Common myeloid progenitor, CD34-positive (primary cell): Measurements from ENCODE around the gene DAZAP1.

Experiments used
- CTCF ChIA-PET: fragments of 350-600 bp; sonication (Branson Sonifier 250); formaldehyde crosslinking; loops from one replicate; lab custom pipeline; 2021; ENCODE audit warnings: antibody characterized with exemption; lab: Charles Lee
- POLR2A ChIA-PET: fragments of 350-600 bp; sonication (Branson Sonifier 250); formaldehyde crosslinking; loops from one replicate; lab custom pipeline; 2021; ENCODE audit warnings: antibody characterized with exemption; lab: Charles Lee
- DNase-seq, 3 donors: peaks; one replicate each; pipeline versions ENCODE4 v3.0.0 to v3.0.0-alpha.2; 2013
- H3K27ac ChIP-seq, 2 experiments: 1 replicate in 1 of 2; 2 replicates in 1 of 2; pipeline ENCODE4 v1.7.0; 2013; ENCODE audit warnings: inconsistent platforms in 2 of 2, low read length in 2 of 2, mild to moderate bottlenecking in 2 of 2, low read depth in 1 of 2, moderate library complexity in 1 of 2; ENCODE audit not compliant: severe bottlenecking in 2 of 2, insufficient read depth in 1 of 2, poor library complexity in 1 of 2
- H3K27me3 ChIP-seq, 5 experiments: replicated peaks in 2 of 5; 1 replicate in 3 of 5; 2 replicates in 2 of 5; pipeline versions ENCODE4 v1.6.1 to v1.7.0; 2013; ENCODE audit warnings: low read length in 4 of 5, mild to moderate bottlenecking in 2 of 5, moderate library complexity in 2 of 5, inconsistent platforms in 1 of 5; ENCODE audit not compliant: insufficient read depth in 5 of 5, control insufficient read depth in 4 of 5
- H3K36me3 ChIP-seq, 4 experiments: 1 replicate in 2 of 4; 2 replicates in 2 of 4; pipeline versions ENCODE4 v1.6.1 to v1.7.0; 2013; ENCODE audit warnings: low read length in 3 of 4, control low read depth in 1 of 4, mild to moderate bottlenecking in 1 of 4; ENCODE audit not compliant: control insufficient read depth in 4 of 4, insufficient read depth in 4 of 4
- H3K4me1 ChIP-seq, 4 experiments: 1 replicate in 3 of 4; 2 replicates in 1 of 4; pipeline versions ENCODE4 v1.6.1 to v1.7.1; 2013; ENCODE audit warnings: low read length in 3 of 4, mild to moderate bottlenecking in 3 of 4, control low read depth in 1 of 4, inconsistent platforms in 1 of 4, moderate library complexity in 1 of 4; ENCODE audit not compliant: control insufficient read depth in 4 of 4, insufficient read depth in 4 of 4; ENCODE audit errors: control extremely low read depth in 1 of 4
- H3K4me3 ChIP-seq, 7 experiments: 1 replicate in 4 of 7; 2 replicates in 3 of 7; pipeline versions ENCODE4 v1.5.1 to v1.7.0; 2013; ENCODE audit warnings: mild to moderate bottlenecking in 7 of 7, low read length in 6 of 7, moderate library complexity in 6 of 7, inconsistent platforms in 2 of 7, low read depth in 2 of 7, control low read depth in 1 of 7; ENCODE audit not compliant: insufficient read depth in 4 of 7, control insufficient read depth in 1 of 7; ENCODE audit errors: extremely low read depth in 1 of 7
- H3K9me3 ChIP-seq, 5 experiments: 1 replicate in 4 of 5; 2 replicates in 1 of 5; pipeline versions ENCODE4 v1.6.1 to v1.7.1; 2013; ENCODE audit warnings: low read length in 4 of 5, mild to moderate bottlenecking in 2 of 5, inconsistent platforms in 1 of 5, low read depth in 1 of 5, moderate library complexity in 1 of 5; ENCODE audit not compliant: control insufficient read depth in 4 of 5, insufficient read depth in 2 of 5; ENCODE audit errors: control extremely low read depth in 1 of 5
- WGBS: methylation state at CpG from one replicate; pipeline ENCODE4 v1.1.5; 2013; ENCODE audit not compliant: insufficient coverage; 5-methylcytosine and 5-hydroxymethylcytosine counted together

The DAZAP1 gene

GRCh38 chr19:1471010-1471514 lies 63.7 kb downstream of the DAZAP1 start:
- peaks cover 0 to 58% (median 41%) of the 10 kb centered on the region in 4 experiments for H3K4me1 ChIP-seq
- POLR2A ChIA-PET = no interaction called here
- H3K4me3 ChIP-seq = peak overlapping the region in 4 of 7 experiments; percentile 7 to 37 (median 28)
- no peaks in the 10 kb centered on the region for H3K9me3 ChIP-seq
- CTCF ChIA-PET = interaction anchor here (0.9 to 2.2 kb wide), 10 partner anchors 11 to 75 kb away, joined by 3 to 7 read pairs (median 4); partner anchors contain the start of gene PCSK4
- DNase-seq = no peak
- peaks cover 0 to 83% (median 29%) of the 10 kb centered on the region in 5 experiments for H3K27me3 ChIP-seq
- 5% methylated on average over 23 of the region's 28 CpGs for WGBS
- H3K27ac ChIP-seq = no peak overlapping the region
- peaks cover 0 to 15% (median 2%) of the 10 kb centered on the region in 4 experiments for H3K36me3 ChIP-seq

DNA sequence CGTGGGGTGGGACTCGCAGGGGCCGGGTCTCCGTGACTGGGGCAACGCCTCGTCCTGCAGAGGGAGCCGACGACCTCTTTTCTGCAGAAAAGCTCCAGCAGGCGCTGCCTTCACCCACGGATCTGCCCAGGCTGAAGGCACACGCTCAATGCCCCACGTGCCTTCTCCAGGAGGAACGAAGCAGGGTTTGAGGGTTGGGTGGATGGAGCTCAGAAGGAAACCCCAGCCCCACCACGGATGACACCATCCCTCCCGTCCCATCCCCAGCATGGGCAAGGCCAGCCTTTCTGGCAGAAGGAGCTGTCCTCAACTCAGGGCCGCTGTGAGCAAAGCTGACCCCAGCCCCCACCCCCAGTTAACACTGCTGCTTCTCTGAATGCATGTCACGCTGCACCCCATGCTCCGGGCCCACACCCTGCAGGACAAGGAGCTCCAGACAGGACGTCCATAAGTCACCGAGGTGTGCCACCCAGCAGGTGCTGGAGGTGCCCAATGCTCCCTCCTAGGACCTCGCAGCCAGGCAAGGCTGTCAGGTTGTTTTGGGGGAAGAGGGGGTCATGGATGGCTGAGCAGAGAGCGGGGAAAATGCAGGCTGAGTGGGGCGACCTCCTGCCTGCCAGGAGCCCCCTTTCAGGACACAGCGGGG lies 64.3 kb downstream of the DAZAP1 start:
- 25% methylated on average over 19 of the region's 24 CpGs for WGBS
- Histone ChIP-seq H3K4me3 (no peak overlapping the region), H3K27ac (no peak overlapping the region), H3K9me3 (no peaks in the 10 kb centered on the region), H3K27me3 (peaks cover 0 to 78% (median 24%) of the 10 kb centered on the region in 5 experiments), H3K4me1 (peaks cover 0 to 53% (median 41%) of the 10 kb centered on the region in 4 experiments), H3K36me3 (peaks cover 0 to 18% (median 4%) of the 10 kb centered on the region in 4 experiments)
- DNase-seq = peak in 1 of 3 donors; percentile 32
- CTCF ChIA-PET = interaction anchor here (0.6 to 2.5 kb wide), 11 partner anchors 10 to 789 kb away, joined by 3 to 7 read pairs (median 4); partner anchors contain the start of gene PCSK4
- POLR2A ChIA-PET = interaction anchor here (0.5 kb wide), 1 partner anchor 25 kb away, joined by 3 read pairs; no protein-coding TSS in a partner anchor

DNA sequence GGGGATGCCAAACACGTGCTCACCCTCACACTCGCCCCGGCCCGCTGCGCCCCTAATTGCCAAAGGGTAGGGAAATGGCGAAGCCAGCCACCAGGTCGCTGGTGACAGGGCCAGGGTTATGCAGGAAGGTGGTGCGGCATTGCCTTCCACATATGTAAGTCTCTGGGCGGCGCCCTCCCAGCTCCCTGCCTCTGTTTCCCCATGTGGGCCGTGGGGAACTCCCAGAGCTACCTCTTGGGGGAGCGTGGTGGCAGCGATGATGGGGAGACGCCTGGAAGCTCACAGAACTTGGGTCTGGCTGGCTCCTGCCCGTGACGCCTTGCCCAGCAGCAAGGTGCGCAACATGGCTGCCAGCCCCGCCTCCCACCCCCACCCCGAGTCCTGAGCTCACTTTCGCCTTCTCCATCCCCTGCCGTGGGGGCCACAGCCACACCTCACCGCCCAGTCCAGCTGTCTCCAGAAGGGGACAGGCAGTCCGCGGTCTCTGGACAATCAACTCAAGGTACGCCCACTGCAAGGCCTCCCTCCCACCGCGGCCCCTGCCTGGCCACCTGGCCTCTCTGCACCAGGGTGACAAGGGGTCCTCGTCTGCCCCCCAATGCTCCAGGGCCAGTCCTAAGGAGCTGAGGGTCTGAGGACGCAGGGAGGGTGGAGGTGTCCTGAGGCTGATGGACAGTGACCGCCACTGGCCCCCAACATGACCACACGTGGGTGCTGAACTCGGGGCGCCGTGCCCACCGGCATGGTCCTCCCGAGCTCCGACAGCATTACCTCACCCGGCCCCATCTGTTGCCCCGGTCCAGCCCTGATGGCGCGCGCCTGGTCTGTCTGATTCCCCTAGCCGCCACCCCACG lies 65.1 kb downstream of the DAZAP1 start:
- no peaks in the 10 kb centered on the region for H3K9me3 ChIP-seq
- H3K4me3 ChIP-seq = no peak overlapping the region
- peaks cover 0 to 22% (median 4%) of the 10 kb centered on the region in 4 experiments for H3K36me3 ChIP-seq
- H3K27me3 ChIP-seq = peaks cover 0 to 69% (median 20%) of the 10 kb centered on the region in 5 experiments
- CTCF ChIA-PET = interaction anchor here (0.6 to 2.5 kb wide), 9 partner anchors 15 to 788 kb away, joined by 3 to 6 read pairs (median 4); partner anchors contain the start of gene PCSK4
- WGBS = 67% methylated on average over 29 of the region's 44 CpGs
- DNase-seq = no peak
- H3K4me1 ChIP-seq = peaks cover 0 to 46% (median 37%) of the 10 kb centered on the region in 4 experiments
- POLR2A ChIA-PET = interaction anchor here (0.5 kb wide), 1 partner anchor 26 kb away, joined by 3 read pairs; no protein-coding TSS in a partner anchor
- no peak overlapping the region for H3K27ac ChIP-seq

DNA sequence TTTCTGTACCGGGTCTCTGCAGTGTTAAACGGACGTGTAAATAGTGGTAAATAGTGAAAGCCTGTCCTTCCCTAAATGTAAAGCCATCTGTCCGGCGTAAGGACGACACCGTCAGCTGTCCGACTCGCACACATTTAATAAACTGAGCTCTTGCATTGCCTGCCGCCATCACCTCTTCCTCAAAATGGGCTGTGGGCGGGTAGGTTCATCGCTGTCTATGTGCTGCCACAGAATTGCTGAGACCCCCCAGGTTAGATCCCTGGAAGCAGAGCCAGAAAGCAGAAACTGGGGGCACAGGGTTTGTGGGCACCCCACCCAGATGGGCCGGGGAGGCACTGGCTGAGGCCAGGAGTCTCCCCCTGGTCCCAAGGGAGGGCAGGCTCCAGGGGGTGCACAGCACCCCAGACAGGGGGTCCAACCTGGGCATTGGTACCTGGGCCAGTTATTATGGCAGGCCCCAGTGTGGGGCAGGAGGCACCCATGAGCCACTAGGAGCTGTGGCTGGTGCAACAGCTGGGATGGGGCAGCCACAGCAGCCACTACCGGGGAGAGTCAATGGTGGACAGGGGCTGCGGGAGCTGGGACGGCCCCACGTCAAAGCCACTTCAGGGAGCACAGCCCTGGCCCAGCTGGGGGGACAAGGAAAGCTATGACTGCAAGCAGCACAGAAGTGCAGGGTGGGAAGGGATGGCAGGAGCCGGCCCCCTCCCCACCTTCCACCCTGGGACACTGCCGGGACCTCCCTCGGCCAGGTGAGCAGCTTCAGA lies 65.9 kb downstream of the DAZAP1 start:
- 87% methylated on average over 12 of the region's 20 CpGs for WGBS
- no peak for DNase-seq
- CTCF ChIA-PET = interaction anchor here (0.9 to 2.5 kb wide), 2 partner anchors 16 to 37 kb away, joined by 3 to 6 read pairs; no protein-coding TSS in a partner anchor
- Histone ChIP-seq H3K4me3 (no peak overlapping the region), H3K27me3 (peaks cover 0 to 61% (median 20%) of the 10 kb centered on the region in 5 experiments), H3K9me3 (no peaks in the 10 kb centered on the region), H3K4me1 (peaks cover 0 to 41% (median 32%) of the 10 kb centered on the region in 4 experiments), H3K36me3 (peaks cover 0 to 22% (median 4%) of the 10 kb centered on the region in 4 experiments), H3K27ac (no peak overlapping the region)
- POLR2A ChIA-PET = interaction anchor here (0.6 kb wide), 1 partner anchor 22 kb away, joined by 3 read pairs; no protein-coding TSS in a partner anchor

- Histone ChIP-seq H3K4me3 (no peak overlapping the region), H3K9me3 (no peaks in the 10 kb centered on the region), H3K4me1 (peaks cover 0 to 39% (median 30%) of the 10 kb centered on the region in 4 experiments), H3K27me3 (peaks cover 0 to 52% (median 19%) of the 10 kb centered on the region in 5 experiments), H3K27ac (no peak overlapping the region), H3K36me3 (peaks cover 0 to 22% (median 4%) of the 10 kb centered on the region in 4 experiments)
- 97% methylated on average over 25 of the region's 31 CpGs for WGBS
- POLR2A ChIA-PET = no interaction called here
- CTCF ChIA-PET = interaction anchor here (2.5 kb wide), 1 partner anchor 17 kb away, joined by 6 read pairs; no protein-coding TSS in a partner anchor
- no peak for DNase-seq
These were observed 66.8 kb downstream of the DAZAP1 start for GRCh38 chr19:1474011-1474764.
